NCI-H2081 treated with DMSO at 0.1 percent for 48 hours (cell line): ENCODE results near the gene TMEM144.
"Not testable (repeated sequence)": the region's sequence is repeated elsewhere in the genome, so short reads cannot be mapped to it uniquely, and the experiment has no call there.

Source experiments
- DNase-seq: peaks from one replicate; lab custom pipeline; 2025; lab: John Stamatoyannopoulos, UW

The TMEM144 gene

DNA sequence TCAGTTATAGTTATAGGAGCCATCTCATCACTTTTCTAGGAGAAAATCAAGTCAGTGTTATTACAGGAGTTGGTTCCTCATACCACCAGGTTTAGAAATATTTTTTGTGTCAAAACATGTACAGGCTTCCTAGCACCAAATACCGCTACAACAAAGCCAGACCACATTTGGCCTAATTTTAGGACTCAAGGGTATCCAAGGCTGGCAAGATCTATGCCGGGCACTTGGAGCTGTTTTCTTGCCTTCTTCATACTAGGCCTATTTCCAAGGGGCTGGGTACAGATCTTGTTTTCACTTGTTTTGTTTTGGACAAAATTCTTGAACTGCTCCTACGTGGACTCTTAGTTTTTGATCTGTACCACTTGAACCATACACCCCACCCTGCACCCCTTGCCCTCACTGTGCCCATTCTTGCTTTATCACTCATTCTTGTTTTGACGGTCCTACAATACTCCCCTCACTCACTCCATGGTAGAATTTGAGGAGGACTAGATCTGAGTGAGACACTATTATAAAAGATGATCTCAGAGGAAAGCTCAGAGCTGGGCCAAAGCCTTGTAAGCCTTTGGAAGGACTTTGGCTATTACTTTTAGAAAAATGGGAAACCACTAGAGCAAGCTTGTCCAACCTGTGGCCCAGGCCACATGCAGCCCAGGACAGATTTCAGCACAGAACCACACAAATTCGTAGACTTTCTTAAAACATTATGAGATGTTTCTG lies 17.7 kb upstream of the TMEM144 start:
- DNase-seq, result no peak

DNA sequence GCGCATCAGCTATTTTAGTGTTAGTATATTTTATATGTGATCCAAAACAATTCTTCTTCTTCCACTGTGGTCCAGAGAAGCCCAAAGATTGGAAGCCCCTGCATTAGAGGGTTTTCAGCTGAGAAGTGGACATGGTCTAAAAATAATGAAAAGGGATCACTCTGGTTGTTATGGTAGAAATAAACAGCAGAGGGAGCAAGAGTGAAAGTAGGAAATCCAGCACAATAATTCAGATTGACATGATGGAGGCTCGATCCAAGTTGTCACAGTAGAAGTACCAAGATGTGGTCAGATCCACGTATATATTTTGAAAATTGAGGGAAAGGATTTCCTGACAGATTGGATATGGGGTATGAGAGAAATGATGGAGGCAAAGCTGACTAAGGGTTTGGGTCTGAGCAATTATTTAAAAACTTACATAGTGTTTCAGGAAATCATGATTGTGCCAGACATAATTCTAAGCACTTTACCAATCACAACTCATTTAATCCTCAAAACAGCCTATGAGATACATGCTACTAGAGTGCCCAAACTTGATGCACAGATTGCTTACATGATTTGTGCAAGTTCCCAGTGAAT lies 17.0 kb upstream of the TMEM144 start:
- no peak for DNase-seq

DNA sequence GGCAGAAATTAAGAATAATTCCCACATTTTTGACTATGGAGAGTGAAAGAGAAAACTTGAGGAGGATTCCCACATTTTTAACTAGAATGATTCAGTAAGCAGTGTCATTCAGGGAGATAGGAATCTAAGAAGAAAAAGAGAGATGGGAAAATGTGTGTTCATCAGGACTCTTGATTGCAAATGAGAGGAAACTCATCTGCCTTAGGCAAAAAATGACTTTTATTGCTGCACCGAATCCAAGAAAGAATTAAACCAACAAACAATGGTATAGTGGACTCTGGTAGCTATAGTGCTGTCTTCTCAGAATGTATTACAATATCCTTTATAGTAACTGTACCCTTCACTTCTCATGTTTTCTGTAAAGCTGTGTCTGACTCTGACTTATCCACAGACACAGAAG lies 15.0 kb upstream of the TMEM144 start:
- DNase-seq, result no peak

DNA sequence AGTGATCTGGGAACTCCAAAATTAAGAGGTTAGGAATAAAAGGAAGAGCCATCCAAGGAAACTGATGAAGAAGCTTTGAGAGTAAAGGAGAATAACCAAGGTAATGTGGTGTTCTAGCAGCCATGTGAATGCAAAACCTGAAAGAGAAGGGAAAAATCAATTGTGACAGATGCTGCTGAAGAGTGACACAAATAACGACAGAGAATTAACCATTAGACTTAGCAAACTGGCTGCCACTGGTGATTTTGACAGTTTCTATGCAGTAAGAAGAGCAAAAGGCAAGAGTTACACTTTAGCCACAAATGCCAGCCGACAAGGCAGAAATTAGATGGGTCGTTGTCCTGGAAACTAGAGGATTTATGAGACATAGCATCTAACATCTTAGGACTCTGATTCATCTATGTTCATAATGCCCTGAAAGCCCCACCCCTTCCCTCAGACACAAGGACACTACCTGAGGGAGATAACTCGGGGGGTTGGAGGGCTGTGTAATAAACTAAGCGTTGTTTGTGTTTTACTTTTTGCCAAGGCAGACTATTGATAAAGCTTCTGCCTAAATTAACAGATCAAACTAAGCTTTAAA lies 13.0 kb upstream of the TMEM144 start:
- DNase-seq, result no peak

DNA sequence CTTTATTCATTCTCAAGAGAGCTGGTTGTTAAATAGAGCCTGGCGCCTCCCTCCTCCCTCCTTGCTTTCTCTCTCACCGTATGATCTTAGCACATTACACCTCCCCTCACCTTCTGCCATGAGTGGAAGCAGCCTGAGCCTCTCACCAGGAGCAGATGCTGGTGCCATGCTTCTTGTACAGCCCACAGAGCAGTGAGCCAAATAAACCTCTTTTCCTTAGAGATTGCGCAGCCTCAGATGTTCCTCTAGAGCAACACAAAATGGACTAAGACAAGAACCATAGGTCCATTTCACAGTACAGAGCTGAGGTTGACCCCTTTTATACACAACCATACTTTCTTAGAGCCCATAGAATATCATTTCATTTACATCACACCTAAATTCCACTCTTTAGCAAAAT lies 10.1 kb upstream of the TMEM144 start:
- no peak for DNase-seq

DNA sequence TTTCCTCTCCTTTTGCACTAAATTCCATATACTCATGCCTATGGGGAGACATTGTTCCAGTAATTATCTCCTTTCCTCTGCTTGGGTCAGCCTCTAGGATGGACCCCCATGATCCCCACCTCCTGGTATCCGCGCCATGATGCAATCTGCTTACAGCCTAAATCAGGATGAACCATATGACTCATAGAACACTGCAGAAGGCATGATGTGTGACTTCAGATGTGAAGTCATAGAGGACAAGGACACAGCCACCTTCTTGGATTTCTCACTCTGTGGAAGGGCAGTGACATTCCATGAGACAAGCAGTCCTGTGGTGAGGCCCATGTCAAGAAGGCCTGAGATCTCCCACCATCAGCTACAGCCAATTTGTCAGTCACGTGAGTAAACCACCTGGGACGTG lies 9.0 kb upstream of the TMEM144 start:
- DNase-seq, result no peak

DNA sequence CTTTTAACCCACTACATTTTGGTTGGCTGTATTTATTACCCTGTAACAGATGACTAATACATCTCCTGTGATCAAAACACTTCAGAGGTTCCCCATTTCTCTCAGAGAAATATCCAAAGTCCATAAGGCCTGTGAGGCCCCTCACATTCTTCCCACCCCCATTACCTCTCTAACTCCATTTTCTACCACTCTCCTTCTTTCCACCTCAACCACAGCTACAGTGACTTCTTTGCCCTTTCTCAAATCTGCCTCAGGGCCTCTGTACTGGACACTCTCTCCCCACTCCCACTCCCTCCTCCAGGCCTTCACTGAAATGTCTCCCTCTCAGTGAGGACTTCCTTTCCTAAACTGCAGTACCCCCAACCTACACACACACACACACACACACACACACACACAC lies 8.4 kb upstream of the TMEM144 start:
- no peak for DNase-seq

DNA sequence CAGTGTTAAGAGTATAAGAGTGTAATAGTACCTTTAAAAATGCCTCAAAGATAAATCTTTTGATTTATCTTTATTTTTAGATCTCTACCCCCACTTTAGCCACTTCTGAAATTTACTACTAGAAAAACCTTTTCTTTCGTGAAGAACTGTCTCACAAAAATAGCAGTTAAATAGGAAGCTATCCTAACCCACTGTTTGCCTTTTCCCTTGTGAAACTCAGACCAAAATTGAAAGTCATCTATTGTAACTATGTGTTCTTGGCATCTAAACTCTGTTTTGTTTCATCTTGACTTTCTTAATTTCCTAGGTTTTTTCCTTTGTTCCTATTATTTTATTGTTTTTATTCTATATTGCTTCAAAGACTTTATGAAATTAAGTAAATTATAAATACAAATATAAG lies 7.8 kb upstream of the TMEM144 start:
- DNase-seq, result no peak

DNA sequence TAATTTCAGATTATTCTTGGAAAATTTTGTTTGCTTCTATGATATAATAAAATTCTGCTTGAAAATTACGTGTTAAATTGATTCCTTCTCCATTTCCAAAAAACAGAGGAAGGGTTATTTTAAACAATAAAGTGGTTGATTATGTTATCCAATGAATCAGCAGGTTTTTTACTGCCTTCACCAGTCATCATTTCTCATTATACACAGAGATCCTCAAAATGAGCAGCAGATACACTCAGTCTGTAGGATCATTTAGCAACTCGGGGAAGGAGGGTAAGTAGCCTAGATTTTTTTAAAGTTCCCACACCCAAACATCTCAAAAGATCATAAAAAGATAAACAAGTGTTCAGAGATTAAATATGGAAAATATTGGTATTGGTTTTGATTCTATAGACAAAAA lies 6.8 kb upstream of the TMEM144 start:
- DNase-seq, result no peak

DNA sequence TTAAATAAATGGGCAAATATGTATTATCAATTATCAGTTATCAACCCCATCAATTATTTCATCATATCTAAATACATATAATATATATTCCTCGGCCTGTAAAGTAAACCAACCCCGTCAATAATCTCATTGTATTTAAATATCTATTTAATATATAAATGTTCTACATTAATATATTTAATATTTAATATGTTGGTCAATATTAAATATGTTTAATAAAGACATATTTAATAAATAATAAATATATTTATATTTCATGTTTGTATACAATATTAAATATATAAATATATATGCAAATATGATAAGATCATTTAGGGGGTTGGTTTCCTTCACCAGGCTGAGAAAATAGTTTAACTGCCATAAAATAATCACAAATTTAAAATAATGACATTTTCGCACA lies 6.4 kb upstream of the TMEM144 start:
- no peak for DNase-seq

DNA sequence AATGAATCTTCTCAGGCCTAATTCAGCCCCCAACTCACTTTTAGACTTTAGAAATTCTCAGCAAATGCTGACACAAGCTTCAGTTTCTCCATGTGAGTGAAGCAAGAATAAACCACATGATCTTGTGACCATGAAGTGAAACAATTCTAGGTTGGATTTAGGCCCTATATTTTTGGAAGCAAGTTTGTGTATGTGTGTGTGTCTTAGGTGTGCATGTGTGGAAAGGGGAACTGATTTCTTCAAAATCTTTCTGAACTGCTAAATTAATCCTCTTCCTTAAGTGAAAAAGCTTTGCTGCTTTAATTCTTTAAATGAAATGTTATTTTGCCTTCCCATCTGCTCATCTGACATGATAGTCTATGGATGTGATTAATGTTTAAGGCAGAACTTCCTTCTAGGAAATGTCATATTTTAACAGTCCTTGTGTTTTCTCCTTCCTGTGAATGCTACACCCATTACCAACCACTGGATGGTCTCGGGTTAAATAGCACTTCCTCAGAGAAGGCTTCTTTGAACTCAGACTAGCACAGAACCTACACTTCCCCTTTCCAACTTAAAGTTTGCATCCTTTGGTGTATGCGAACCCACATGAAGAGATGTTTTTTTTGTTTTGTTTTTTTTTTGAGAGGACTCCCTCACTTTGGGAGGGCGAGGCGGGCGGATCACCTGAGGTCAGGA lies 1.2 kb upstream of the TMEM144 start:
- DNase-seq, result no peak

DNA sequence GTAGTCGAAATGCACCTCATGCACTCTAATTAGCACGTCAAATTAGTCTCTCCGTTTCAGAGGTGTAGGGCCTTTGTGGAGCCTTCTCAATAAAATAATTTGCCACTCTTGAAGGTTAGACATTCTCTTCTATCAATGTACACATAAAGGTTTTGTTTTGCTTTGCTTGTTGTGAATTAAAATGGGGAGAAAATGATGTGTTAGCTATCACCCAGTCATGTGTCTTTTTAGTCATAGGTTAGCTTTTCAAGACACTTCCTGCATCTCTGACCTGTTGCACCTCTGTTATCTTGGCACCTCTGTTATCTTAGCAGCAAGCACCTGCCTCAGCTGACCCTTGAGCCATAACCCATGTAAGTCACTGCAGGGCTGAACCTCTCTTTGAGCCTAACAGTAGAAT lies 936 bp downstream of the TMEM144 start:
- no peak for DNase-seq

DNA sequence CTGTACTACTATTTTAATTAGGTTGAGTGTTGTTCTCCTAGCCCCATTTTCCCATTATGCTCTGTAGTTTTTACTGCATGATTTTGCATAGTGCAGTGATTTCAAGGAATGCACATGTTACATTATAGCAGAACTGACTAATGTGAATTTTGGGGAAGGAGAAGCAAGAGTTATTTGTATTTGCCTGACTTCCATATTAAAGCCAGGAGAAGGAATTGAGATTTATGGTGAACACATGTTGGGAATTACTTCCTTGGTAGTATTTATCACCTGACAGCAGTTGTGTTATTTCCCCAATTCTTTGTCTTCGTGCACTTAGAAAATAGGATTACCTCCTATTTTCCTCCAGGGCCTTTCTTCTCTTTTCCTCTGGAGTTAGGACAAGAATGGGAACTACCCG lies 3.2 kb downstream of the TMEM144 start:
- DNase-seq, result no peak

DNA sequence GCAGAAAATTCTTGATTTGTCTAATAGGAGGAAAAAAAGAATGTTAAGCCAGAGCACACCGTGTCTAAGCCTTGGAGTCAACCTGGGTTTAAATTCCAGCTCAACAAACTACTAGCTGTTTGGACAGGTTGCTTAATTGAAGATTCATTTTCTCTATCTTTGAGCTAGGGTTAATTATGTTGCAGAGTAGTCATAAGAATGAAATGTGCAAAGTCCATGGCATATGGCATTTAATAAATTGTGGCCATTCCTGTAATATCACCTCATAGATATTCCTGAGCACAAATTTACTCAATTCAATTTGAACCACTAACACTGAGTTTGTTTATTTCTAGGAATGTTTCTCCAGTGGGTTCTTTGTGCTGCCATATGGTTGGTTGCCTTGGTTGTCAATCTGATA lies 4.6 kb downstream of the TMEM144 start:
- DNase-seq, result no peak

DNA sequence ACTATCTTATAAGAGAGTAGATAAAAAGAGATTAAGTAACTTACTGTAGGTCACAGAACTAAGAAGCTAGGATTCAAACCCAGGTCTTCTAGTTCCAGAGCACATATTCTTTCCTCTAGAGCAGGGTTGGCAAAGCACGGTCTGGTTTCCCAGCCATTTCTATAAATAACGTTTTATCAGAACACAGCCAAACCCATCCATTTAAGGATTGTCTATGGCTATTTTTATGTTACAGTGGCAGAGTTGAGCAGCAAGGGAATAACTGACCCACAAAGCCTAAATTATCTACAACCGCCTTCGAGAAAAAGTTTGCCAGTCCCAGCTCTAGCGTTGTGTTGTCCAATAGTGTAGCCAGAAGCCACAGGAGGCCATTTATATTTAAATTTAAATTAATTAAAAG lies 7.5 kb downstream of the TMEM144 start:
- DNase-seq, result no peak

DNA sequence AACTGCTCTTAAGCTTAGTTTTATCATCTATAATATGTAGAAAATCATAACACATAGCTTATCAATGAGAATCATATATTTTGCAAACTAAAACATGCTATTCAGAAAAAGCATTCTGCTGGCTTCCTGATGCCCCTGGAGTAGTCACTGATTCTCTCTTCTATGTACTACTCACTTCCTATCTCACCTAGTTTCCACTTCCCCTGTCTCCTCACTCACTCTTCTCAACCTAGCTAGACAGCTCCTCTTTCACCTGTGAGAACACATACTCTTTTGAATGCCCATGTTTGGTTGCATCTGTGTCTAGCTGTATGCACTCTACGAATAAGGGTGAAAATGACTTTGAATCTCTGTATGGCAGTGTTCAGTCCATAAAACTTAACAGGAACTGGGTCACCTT lies 9.3 kb downstream of the TMEM144 start:
- DNase-seq, result no peak

DNA sequence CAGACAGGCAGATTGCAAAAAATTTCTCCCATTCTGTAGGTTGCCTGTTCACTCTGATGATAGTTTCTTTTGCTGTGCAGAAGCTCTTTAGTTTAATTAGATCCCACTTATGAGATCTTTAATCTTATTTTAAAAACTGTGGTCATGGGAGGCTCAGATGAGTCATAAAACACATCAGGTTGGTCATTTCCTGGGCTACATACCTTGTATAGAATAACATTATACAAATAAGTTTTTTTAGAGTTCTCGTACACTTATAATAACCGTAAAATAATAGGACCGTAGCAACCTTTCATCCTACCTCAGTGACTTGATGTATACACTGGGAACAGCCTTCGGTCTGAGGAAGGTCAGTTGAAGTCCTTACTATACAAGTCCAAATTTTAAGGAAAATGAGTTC lies 14.0 kb downstream of the TMEM144 start:
- DNase-seq, result not testable (repeated sequence)

DNA sequence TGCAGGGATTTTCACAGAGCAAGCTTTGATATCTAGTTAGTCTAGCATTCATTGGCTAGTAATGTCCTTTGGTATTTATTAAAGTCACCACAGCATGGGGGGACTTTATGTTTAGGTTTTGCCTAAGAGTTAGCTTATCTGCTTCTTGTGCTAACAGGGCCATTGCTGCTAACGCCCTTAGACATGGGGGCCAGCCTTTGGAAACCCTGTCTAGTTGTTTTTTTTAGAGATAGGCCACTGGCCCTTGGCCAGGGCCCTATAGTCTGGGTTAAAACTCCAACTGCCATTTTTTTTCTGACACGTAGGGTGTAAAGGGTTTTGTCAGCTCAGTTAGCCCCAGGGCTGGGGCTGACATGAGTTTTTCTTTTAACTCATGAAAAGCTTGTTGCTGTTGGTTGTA lies 14.7 kb downstream of the TMEM144 start:
- DNase-seq, result not testable (repeated sequence)

DNA sequence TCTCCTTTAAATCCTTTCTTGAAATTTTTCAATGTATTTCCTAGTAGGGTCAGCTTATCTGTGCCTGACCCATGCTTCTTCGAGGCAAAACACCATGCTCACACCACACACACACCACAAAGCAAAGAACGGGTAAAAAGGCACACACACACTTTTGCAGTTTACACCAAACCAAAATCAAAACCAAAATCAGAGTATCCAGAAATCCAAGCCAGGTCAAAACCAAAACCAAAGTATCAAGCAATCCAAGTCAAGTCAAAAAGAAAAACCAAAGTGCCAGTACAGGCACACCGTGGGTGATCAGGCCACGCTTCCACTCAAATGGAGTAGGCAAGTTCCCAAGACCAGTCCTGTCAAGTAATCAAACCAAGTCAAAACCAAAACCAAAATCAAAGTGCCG lies 17.6 kb downstream of the TMEM144 start:
- DNase-seq, result not testable (repeated sequence)

DNA sequence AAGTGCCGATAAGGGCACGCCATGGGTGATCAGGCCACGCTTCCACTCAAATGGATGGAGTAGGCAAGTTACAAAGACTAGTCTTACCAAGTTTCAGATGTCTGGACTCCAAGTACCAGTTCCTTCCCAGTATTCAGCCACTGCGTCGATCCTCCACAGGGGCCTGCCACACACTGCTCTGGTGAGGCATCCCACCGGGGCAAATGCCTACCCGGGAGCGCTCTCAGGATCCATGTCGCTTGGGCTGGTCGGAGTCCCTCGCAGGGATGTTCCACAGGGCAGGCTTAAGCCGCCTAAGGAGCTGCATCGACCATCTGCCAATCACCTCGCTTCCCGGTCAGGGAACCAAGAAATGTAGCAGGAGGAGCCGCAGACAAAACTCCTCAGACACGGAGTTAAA lies 18.1 kb downstream of the TMEM144 start:
- not testable (repeated sequence) for DNase-seq

DNA sequence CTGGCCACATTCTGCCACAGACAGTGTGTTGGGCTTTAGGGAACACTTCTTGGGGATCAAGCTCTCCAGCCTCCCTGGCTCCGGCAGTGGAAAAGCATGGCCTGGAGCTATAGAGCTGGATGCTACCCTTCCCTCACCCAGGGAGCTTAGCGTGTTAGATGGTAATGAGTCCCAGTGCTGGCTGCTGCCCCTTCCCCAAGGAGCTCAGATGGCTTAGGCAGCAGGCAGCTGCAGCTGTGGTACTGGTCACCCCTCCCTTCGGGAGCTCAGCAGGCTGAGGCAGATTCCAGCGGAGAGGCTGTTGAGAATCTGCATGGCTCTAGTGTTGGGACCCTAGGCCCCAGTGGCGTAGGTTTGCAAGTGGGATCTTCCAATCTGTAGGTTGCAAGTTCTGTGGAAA lies 19.5 kb downstream of the TMEM144 start:
- DNase-seq, result no peak

DNA sequence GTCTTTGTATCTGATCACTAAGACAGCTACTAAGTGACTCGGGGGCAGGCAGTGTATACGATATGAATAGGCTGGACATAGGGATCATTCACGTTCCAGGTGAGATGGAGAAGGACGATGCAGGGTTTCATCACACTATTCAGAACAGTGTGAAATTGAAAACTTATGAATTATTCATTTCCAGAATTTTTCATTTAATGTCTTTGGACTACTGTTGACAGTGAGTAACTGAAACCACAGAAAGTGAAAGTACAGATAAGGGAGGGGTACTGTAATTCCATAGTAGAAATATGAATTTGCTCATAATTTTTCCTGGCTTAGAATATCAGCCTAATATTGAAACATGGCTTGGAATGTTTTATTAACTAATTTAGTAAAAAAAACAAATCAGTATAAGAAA lies 24.4 kb downstream of the TMEM144 start:
- no peak for DNase-seq

DNA sequence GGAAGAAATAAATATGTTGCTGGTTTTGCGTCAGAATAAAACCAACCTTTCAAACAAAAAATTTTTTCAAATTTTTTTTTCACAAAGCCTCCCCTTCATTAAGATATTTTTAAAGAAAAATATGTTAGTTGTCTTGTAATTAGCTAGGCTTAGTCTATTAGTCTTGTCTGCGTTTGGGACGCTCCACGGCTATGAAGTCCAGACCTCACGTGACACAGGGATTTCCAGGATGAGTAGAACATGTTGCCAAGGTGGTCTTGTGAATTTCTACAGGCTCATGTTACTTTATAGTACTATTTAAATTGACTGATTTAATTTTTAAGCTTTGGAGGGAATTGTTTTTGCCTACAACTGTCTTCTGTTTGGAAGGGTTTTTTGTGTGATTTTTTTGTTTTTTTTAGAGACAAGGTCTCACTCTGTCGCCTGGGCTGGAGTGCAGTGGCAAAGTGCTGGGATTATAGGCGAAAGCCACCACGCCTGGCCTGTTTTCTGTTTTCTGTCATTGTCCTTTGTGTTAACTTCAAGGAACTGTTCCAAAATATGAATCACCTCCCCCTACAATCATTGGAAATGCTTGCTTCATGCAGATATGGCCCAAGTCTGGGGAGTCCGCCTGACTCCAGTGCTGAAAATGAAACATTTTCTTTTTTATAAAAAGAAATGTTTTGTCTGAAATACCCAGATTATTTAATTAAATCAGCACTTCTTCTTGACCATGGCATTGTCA lies 26.2 kb downstream of the TMEM144 start:
- DNase-seq, result no peak
